Right atrium auricular region (tissue), 2 donors: ENCODE data around the gene MYCBP2. TPM values are rescaled to one million over a fixed set of nuclear protein-coding genes. Genes with fewer than 3 reads are reported as not detected.

Source experiments
- DNase-seq: peaks from one replicate; pipeline ENCODE4 v3.0.0-alpha.2; 2019; ENCODE audit warnings: low spot score
- H3K27ac ChIP-seq, 2 donors: fragments of 200-600 bp; sonication (generic); 1 replicate in 1 of 2; 2 replicates in 1 of 2; pipeline ENCODE4 v1.5.1; 2016 to 2019
- H3K27me3 ChIP-seq, 2 donors: fragments of 200-600 bp; sonication (generic); one replicate each; pipeline versions ENCODE4 v1.5.1 to v1.6.0; 2017 to 2019
- H3K36me3 ChIP-seq: fragments of 200-600 bp; sonication (generic); one replicate; pipeline ENCODE4 v1.5.1; 2016
- H3K4me1 ChIP-seq, 2 donors: fragments of 200-600 bp; sonication (generic); one replicate each; pipeline versions ENCODE4 v1.5.1 to v1.6.0; 2017 to 2019
- H3K4me3 ChIP-seq, 2 donors: fragments of 200-600 bp; sonication (generic); 1 replicate in 1 of 2; 2 replicates in 1 of 2; pipeline ENCODE4 v1.5.1; 2017 to 2019; ENCODE audit warnings: mild to moderate bottlenecking in 1 of 2, moderate library complexity in 1 of 2
- H3K9me3 ChIP-seq, 2 donors: fragments of 200-600 bp; sonication (generic); one replicate each; pipeline ENCODE4 v1.5.1; 2019
- total RNA-seq, 2 donors: library from RNA; depleted of rRNA; stranded (reverse); fragments of >200 nt; gene quantifications; one replicate each; pipeline ENCODE4 v1.1.0, GENCODE V29; 2016
- TF ChIP-seq, protein P1 (sequence below), 2 donors: fragments of 200-600 bp; sonication (generic); IDR thresholded peaks; one replicate each; pipeline ENCODE4 v1.5.1; 2019; ENCODE audit warnings: antibody characterized with exemption in 2 of 2

MYCBP2 gene
- total RNA-seq, 2 donors from 2014 or later = 78.6 to 91.2 TPM

DNA sequence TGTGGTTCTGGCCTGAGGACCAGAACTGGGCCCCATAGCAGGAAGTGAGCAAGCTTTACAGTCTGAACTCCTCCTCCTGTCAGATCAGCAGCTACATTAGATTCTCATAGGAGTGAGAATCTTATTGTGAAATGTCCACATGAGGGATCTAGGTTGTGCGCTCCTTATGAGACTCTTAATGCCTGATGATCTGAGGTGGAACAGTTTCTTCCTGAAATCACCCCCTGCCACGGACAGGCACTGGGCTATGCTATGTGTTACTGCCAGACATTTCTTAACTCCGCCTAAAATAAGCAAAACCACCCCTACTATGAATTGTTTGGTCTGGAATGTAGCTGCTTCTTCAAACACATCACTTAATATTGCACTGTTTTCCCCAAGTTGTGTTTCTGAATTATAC is 304.6 kb downstream of the MYCBP2 start:
- Histone ChIP-seq H3K4me3 (no peak overlapping the region), H3K27me3 (no peaks in the 10 kb centered on the region), H3K27ac (peak overlapping the region; percentile 17 to 23), H3K36me3 (peaks cover 14% of the 10 kb centered on the region), H3K4me1 (peaks cover 0 to 71% of the 10 kb centered on the region in 2 donors), H3K9me3 (no peaks in the 10 kb centered on the region)
- no peak for DNase-seq
- TF ChIP-seq, protein P1, sequence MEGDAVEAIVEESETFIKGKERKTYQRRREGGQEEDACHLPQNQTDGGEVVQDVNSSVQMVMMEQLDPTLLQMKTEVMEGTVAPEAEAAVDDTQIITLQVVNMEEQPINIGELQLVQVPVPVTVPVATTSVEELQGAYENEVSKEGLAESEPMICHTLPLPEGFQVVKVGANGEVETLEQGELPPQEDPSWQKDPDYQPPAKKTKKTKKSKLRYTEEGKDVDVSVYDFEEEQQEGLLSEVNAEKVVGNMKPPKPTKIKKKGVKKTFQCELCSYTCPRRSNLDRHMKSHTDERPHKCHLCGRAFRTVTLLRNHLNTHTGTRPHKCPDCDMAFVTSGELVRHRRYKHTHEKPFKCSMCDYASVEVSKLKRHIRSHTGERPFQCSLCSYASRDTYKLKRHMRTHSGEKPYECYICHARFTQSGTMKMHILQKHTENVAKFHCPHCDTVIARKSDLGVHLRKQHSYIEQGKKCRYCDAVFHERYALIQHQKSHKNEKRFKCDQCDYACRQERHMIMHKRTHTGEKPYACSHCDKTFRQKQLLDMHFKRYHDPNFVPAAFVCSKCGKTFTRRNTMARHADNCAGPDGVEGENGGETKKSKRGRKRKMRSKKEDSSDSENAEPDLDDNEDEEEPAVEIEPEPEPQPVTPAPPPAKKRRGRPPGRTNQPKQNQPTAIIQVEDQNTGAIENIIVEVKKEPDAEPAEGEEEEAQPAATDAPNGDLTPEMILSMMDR (IDR thresholded peaks at IDR 0.05) = no peak

DNA sequence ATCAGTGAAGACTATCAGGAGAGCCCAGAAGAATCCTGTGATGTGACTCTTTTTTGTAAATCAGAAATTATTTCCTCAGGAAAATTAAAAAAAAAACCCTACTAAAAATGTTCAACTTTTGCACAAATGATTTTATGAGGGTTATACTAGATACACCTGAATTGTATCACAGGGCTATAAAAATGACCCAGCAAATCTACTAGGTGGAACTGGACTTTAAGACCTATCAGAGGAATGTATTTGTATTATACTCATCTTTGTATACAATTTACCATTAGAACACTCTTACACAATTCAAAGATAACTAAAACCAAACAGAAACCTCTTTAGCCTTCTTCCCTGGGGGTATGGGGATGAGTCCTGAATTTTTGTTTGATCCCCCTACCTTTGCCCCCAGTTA is 307.1 kb downstream of the MYCBP2 start:
- TF ChIP-seq, protein P1 (IDR thresholded peaks at IDR 0.05) = no peak
- Histone ChIP-seq H3K27ac (no peak overlapping the region), H3K4me1 (peaks cover 0 to 80% of the 10 kb centered on the region in 2 donors), H3K36me3 (peaks cover 32% of the 10 kb centered on the region), H3K27me3 (no peaks in the 10 kb centered on the region), H3K9me3 (no peaks in the 10 kb centered on the region), H3K4me3 (no peak overlapping the region)
- no peak for DNase-seq

DNA sequence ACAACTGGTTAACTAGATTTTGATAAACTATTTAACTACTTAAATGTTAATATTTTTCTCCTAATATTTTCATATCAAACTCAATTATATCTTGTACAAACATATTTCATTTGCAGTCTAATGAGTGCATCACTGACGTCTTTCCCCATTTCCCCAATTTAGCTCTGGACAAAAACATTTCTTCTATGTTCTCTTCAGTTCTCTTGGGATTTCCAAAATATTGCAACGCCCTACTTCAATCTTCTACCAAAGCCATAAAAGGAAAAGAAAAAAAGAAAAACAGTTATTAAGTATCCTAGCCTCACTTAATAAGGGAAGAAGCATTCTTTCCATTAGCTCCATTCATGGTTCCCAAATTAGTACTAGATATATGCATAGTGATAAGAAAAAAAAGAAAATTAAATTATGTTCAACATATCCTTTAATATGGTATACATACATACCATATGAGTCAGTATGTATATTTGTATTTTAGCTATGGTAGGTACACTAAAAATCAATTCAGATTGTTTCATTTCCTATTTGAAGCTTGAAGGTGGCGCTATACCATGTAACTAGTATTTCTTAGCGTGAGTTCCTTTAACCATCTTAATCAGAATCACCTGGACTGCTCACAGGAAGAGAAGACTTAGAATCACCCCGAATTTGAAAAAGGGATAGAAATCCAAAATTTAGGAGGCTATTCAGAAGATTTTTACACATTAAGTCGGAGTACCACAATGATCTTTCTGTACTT is 309.8 kb downstream of the MYCBP2 start:
- Histone ChIP-seq H3K27ac (peak overlapping the region; percentile 46 to 65), H3K9me3 (no peaks in the 10 kb centered on the region), H3K4me1 (peaks cover 0 to 59% of the 10 kb centered on the region in 2 donors), H3K36me3 (peaks cover 59% of the 10 kb centered on the region), H3K27me3 (no peaks in the 10 kb centered on the region), H3K4me3 (no peak overlapping the region)
- TF ChIP-seq, protein P1 (IDR thresholded peaks at IDR 0.05) = no peak
- DNase-seq = no peak

DNA sequence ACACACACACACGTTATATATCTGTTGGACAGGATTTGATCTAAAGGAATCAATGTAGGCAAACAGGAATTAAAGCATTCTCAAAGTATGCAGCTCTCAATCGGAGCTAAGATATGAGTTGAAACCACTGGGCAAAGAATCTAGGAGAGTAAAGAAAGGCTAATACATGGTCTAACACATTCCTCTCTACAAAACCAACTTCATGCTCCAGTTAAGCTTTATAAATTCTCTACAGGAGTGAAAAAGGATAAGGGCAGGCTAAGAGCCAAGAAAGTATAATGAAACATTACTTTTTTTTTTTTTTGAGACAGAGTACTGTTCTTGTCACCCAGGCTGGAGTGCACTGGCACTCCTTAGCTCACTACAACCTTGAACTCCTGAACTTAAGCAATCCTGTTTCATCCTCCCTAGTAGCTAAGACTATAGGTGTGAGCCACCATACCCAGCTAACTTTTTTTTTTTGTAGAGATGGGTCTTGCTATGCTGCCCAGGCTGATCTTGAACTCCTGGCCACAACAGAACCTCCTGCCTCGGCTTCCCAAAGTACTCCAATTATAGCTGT is 310.6 kb downstream of the MYCBP2 start:
- Histone ChIP-seq H3K9me3 (no peaks in the 10 kb centered on the region), H3K4me3 (no peak overlapping the region), H3K36me3 (peaks cover 59% of the 10 kb centered on the region), H3K4me1 (peaks cover 0 to 52% of the 10 kb centered on the region in 2 donors), H3K27me3 (no peaks in the 10 kb centered on the region), H3K27ac (peak overlapping the region; percentile 46 to 65)
- DNase-seq = no peak
- TF ChIP-seq, protein P1 (IDR thresholded peaks at IDR 0.05) = no peak

DNA sequence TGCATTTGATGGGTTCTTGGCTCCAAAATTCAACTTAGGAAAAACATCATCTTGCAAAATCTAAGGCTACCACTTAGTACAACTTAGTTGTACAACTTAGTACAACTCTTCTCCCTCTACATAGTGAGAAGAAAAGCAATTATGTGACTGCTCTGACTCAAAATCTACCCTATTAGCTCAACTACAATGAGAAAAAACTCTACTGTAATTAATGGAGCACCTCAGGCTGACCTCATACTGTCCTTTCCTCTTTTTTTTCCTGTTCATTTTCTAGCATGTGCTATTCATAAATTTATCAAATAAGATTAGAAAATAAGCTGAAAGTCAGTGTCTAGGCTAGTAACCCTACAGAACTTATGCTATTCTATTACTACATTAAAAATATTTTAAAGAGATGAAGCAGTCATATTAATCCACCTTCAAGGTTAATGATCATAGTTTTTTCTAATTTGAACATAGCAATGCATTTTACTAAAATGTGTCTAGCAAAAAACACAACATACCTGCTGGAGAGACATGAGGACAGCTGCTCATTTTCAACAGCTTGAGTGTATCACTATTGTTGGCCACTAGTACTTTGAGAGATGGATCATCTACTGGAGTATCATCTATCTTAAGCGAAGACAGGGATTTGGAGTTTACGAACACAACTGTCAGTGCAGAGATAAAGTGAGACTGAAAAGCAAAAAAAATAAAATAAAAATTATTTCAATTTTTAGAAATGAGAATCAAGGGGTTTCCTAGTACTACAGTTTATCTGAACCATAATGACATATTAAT is 311.8 kb downstream of the MYCBP2 start:
- H3K27me3 ChIP-seq = no peaks in the 10 kb centered on the region
- TF ChIP-seq, protein P1 (IDR thresholded peaks at IDR 0.05) = no peak
- peaks cover 68% of the 10 kb centered on the region for H3K36me3 ChIP-seq
- peaks cover 0 to 42% of the 10 kb centered on the region in 2 donors for H3K4me1 ChIP-seq
- peak overlapping the region in 1 of 2 donors; percentile 65 for H3K27ac ChIP-seq
- no peaks in the 10 kb centered on the region for H3K9me3 ChIP-seq
- no peak overlapping the region for H3K4me3 ChIP-seq
- DNase-seq = no peak
